Neutrophil (primary cell): ENCODE data around the gene WNT3A.

Experiments
- H3K27ac ChIP-seq: fragments of 200-600 bp; sonication (generic); 2 replicates; pipeline ENCODE4 v1.5.1; 2016; ENCODE audit warnings: mild to moderate bottlenecking, moderate library complexity
- H3K27me3 ChIP-seq: fragments of 200-600 bp; sonication (generic); 2 replicates; pipeline ENCODE4 v1.6.0; 2016; ENCODE audit warnings: mild to moderate bottlenecking
- H3K36me3 ChIP-seq: fragments of 200-600 bp; sonication (generic); 2 replicates; pipeline ENCODE4 v1.5.1; 2017
- H3K4me1 ChIP-seq, 2 experiments: fragments of 200-600 bp in 1 of 2; sonication (generic) in 1 of 2; 1 replicate in 1 of 2; 2 replicates in 1 of 2; pipeline versions ENCODE4 v1.5.1 to v1.6.1; 2013 to 2016; ENCODE audit warnings: low read depth in 1 of 2, low read length in 1 of 2, mild to moderate bottlenecking in 1 of 2, moderate library complexity in 1 of 2; ENCODE audit not compliant: control insufficient read depth in 1 of 2, insufficient read depth in 1 of 2
- H3K4me3 ChIP-seq, 2 experiments: fragments of 200-600 bp in 1 of 2; sonication (generic) in 1 of 2; 1 replicate in 1 of 2; 2 replicates in 1 of 2; pipeline ENCODE4 v1.5.1; 2013 to 2016; ENCODE audit warnings: low read depth in 1 of 2, low read length in 1 of 2, mild to moderate bottlenecking in 1 of 2, moderate library complexity in 1 of 2
- H3K9me3 ChIP-seq: fragments of 200-600 bp; sonication (generic); 2 replicates; pipeline ENCODE4 v1.5.1; 2016
- CTCF ChIP-seq: fragments of 200-600 bp; sonication (generic); IDR thresholded peaks from 2 replicates; pipeline ENCODE4 v1.5.1; 2016; ENCODE audit warnings: antibody characterized with exemption

WNT3A gene

GRCh38 chr1:228035844-228036243, 29.0 kb downstream of the WNT3A start:
- Histone ChIP-seq H3K36me3 (no peaks in the 10 kb centered on the region), H3K27me3 (peaks cover 76% of the 10 kb centered on the region), H3K9me3 (no peaks in the 10 kb centered on the region), H3K4me3 (no peak overlapping the region), H3K27ac (no peak overlapping the region), H3K4me1 (no peaks in the 10 kb centered on the region)
- TF ChIP-seq CTCF, result no peak

- no peak for TF ChIP-seq CTCF
- H3K4me3 ChIP-seq, result no peak overlapping the region
- no peak overlapping the region for H3K27ac ChIP-seq
- H3K27me3 ChIP-seq, result peaks cover 83% of the 10 kb centered on the region
- H3K36me3 ChIP-seq, result no peaks in the 10 kb centered on the region
- no peaks in the 10 kb centered on the region for H3K4me1 ChIP-seq
- H3K9me3 ChIP-seq, result no peaks in the 10 kb centered on the region
Observed at GRCh38 chr1:228036701-228037231, 30.0 kb downstream of the WNT3A start.

GRCh38 chr1:228037401-228038386, 30.9 kb downstream of the WNT3A start:
- Histone ChIP-seq H3K36me3 (no peaks in the 10 kb centered on the region), H3K4me3 (no peak overlapping the region), H3K27ac (no peak overlapping the region), H3K4me1 (no peaks in the 10 kb centered on the region), H3K9me3 (no peaks in the 10 kb centered on the region), H3K27me3 (peaks cover 92% of the 10 kb centered on the region)
- no peak for TF ChIP-seq CTCF

GRCh38 chr1:228038387-228039005, 31.7 kb downstream of the WNT3A start:
- TF ChIP-seq CTCF, result no peak
- Histone ChIP-seq H3K9me3 (no peaks in the 10 kb centered on the region), H3K4me3 (no peak overlapping the region), H3K27ac (no peak overlapping the region), H3K27me3 (peaks cover 90% of the 10 kb centered on the region), H3K36me3 (no peaks in the 10 kb centered on the region), H3K4me1 (no peaks in the 10 kb centered on the region)

GRCh38 chr1:228039006-228039903, 32.5 kb downstream of the WNT3A start:
- H3K36me3 ChIP-seq, result no peaks in the 10 kb centered on the region
- no peak overlapping the region for H3K27ac ChIP-seq
- no peaks in the 10 kb centered on the region for H3K4me1 ChIP-seq
- H3K9me3 ChIP-seq, result no peaks in the 10 kb centered on the region
- TF ChIP-seq CTCF, result no peak
- no peak overlapping the region for H3K4me3 ChIP-seq
- peaks cover 88% of the 10 kb centered on the region for H3K27me3 ChIP-seq
